Thoracic aorta (tissue), 2 donors: Measurements from ENCODE around the gene IMP3. TPM values are rescaled to one million over a fixed set of nuclear protein-coding genes. Genes with fewer than 3 reads are reported as not detected.

Experiments
- ATAC-seq: fragments of 150-250 bp; one replicate; pipeline ENCODE4 v1.8.0; 2017; ENCODE audit warnings: low read depth; ENCODE audit not compliant: insufficient number of reproducible peaks, low FRiP score
- DNase-seq: peaks from one replicate; pipeline ENCODE4 v3.0.0-alpha.2; 2020; ENCODE audit warnings: low spot score
- H3K27ac ChIP-seq, 2 donors: fragments of 200-600 bp; sonication (generic); 1 replicate in 1 of 2; 2 replicates in 1 of 2; pipeline ENCODE4 v1.5.1; 2016; ENCODE audit warnings: mild to moderate bottlenecking in 2 of 2, moderate library complexity in 2 of 2
- H3K27me3 ChIP-seq: fragments of 200-600 bp; sonication (generic); replicated peaks from 2 replicates; pipeline ENCODE4 v1.6.0; 2016; ENCODE audit warnings: mild to moderate bottlenecking; ENCODE audit not compliant: insufficient read depth
- H3K36me3 ChIP-seq: fragments of 200-600 bp; sonication (generic); one replicate; pipeline ENCODE4 v1.5.1; 2016
- H3K4me1 ChIP-seq, 2 donors: fragments of 200-600 bp; sonication (generic); 1 replicate in 1 of 2; 2 replicates in 1 of 2; pipeline versions ENCODE4 v1.5.1 to v1.6.0; 2016; ENCODE audit warnings: low read depth in 2 of 2, mild to moderate bottlenecking in 1 of 2; ENCODE audit not compliant: control insufficient read depth in 1 of 2
- H3K4me3 ChIP-seq: fragments of 200-600 bp; sonication (generic); 2 replicates; pipeline ENCODE4 v1.5.1; 2016; ENCODE audit warnings: mild to moderate bottlenecking
- H3K9me3 ChIP-seq: fragments of 200-600 bp; sonication (generic); 2 replicates; pipeline ENCODE4 v1.5.1; 2016
- total RNA-seq, 2 donors: library from RNA; depleted of rRNA; stranded (reverse); fragments of >200 nt; gene quantifications; one replicate each; pipeline versions ENCODE4 v1.1.0 to v1.2.3, GENCODE V29; 2016
- TF ChIP-seq, protein P1 (sequence below): fragments of 200-600 bp; sonication (generic); IDR thresholded peaks from one replicate; pipeline ENCODE4 v1.5.1; 2019; ENCODE audit warnings: antibody characterized with exemption

The IMP3 gene
- total RNA-seq, 2 donors from 2014 or later, result 79.9 to 127 TPM

DNA sequence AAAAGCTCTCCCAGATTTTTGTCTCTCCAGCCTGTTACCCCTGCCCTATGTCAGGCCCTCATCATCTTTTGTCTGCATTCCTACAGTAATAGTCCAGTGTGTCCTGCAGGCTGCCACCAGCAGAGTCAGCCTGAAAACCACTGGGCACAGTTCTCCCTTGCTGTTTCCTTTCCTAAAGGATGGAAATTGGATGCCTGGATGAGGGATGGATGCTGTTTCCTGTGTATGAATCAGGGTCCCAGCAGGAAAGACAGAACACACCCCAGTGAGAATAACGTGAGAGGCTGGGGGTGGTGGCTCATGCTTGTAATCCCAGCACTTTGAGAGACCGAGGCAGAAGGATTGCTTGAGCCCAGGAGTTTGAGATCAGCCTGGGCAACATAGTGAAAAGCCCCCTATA is 4.4 kb upstream of the IMP3 start:
- Histone ChIP-seq H3K36me3 (no peaks in the 10 kb centered on the region), H3K4me1 (peaks cover 4 to 28% of the 10 kb centered on the region in 2 donors), H3K4me3 (no peak overlapping the region), H3K9me3 (no peaks in the 10 kb centered on the region), H3K27ac (peak overlapping the region in 1 of 2 donors; percentile 26), H3K27me3 (no peaks in the 10 kb centered on the region)
- TF ChIP-seq, protein P1, sequence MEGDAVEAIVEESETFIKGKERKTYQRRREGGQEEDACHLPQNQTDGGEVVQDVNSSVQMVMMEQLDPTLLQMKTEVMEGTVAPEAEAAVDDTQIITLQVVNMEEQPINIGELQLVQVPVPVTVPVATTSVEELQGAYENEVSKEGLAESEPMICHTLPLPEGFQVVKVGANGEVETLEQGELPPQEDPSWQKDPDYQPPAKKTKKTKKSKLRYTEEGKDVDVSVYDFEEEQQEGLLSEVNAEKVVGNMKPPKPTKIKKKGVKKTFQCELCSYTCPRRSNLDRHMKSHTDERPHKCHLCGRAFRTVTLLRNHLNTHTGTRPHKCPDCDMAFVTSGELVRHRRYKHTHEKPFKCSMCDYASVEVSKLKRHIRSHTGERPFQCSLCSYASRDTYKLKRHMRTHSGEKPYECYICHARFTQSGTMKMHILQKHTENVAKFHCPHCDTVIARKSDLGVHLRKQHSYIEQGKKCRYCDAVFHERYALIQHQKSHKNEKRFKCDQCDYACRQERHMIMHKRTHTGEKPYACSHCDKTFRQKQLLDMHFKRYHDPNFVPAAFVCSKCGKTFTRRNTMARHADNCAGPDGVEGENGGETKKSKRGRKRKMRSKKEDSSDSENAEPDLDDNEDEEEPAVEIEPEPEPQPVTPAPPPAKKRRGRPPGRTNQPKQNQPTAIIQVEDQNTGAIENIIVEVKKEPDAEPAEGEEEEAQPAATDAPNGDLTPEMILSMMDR, result no peak
- DNase-seq, result no peak
- no peak for ATAC-seq

DNA sequence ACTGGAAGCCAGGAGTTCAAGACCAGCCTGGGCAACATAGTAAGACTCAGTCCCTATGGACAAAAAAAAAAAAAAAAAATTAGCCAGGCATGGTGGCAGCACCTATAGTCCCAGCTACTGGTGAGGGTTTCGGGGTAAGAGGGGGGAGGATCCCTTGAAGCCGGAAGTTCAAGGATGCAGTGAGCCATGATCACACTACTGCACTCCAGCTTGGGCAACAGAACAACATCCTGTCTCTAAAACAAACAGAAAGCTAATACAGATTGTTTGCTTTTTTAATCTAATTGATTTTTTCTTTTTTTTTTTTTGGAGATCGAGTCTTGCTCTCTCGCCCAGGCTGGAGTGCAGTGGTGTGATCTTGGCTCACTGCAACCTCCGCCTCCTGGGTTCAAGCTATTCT is 1.6 kb upstream of the IMP3 start:
- TF ChIP-seq, protein P1, result no peak
- Histone ChIP-seq H3K27ac (no peak overlapping the region), H3K9me3 (no peaks in the 10 kb centered on the region), H3K4me3 (no peak overlapping the region), H3K4me1 (peaks cover 21 to 43% of the 10 kb centered on the region in 2 donors), H3K27me3 (no peaks in the 10 kb centered on the region), H3K36me3 (no peaks in the 10 kb centered on the region)
- no peak for DNase-seq
- no peak for ATAC-seq

DNA sequence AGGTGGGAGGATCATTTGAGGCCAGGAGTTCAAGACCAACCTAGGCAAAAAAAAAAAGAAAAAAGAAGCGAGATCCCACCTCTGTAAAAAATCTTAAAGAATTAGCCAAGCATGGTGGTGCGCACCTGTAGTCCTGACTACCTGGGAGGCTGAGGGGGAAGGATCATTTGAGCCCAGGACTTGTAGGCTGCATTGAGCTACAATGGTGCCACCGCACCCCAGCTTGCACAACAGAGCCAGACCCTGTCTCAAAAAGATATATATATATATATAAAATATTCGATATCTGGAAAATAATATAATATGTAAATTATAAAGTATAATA is 1.1 kb upstream of the IMP3 start:
- Histone ChIP-seq H3K4me1 (peaks cover 20 to 43% of the 10 kb centered on the region in 2 donors), H3K27ac (peak overlapping the region in 1 of 2 donors; percentile 94), H3K4me3 (no peak overlapping the region), H3K27me3 (no peaks in the 10 kb centered on the region), H3K9me3 (no peaks in the 10 kb centered on the region), H3K36me3 (no peaks in the 10 kb centered on the region)
- DNase-seq (no peak), ATAC-seq (no peak)
- TF ChIP-seq, protein P1, result no peak

DNA sequence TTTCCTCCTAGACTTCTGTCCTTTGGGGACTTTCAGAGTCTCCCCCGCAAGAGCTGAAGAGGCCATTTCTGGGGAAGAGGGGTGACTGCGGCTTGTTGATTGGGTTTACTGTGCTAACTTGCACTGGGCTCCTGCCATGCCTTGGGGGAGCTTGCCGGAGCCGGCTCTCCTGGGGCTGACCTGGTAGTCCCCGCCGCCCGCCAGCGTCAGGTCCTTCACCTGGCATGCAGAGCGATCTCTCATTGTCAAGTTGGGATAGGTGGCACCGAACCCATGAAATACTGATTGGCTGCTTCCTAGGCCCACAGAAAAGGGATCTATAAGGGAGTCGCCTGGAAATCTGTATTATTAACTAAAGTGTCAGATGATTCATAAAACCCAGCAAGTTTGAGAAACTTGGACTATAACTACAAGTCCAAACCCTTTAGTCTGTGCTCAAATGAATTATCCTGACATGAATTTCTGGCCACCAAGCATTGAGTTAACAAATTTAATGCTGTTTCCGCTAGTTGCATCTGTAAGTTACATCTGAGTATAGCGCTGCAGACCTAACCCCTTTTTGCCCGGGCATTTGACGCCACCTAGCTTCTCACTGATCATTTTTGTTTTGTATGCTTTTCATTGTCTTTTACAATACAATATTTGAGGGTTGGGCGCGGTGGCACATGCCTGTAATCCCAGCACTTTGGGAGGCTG is 607 bp upstream of the IMP3 start:
- H3K9me3 ChIP-seq, result no peaks in the 10 kb centered on the region
- peak overlapping the region; percentile 94 to 95 for H3K27ac ChIP-seq
- H3K4me1 ChIP-seq, result peaks cover 17 to 42% of the 10 kb centered on the region in 2 donors
- no peaks in the 10 kb centered on the region for H3K36me3 ChIP-seq
- peak overlapping the region; percentile 93 for H3K4me3 ChIP-seq
- TF ChIP-seq, protein P1, result no peak
- DNase-seq, result no peak
- no peaks in the 10 kb centered on the region for H3K27me3 ChIP-seq
- ATAC-seq, result peak; percentile 2

DNA sequence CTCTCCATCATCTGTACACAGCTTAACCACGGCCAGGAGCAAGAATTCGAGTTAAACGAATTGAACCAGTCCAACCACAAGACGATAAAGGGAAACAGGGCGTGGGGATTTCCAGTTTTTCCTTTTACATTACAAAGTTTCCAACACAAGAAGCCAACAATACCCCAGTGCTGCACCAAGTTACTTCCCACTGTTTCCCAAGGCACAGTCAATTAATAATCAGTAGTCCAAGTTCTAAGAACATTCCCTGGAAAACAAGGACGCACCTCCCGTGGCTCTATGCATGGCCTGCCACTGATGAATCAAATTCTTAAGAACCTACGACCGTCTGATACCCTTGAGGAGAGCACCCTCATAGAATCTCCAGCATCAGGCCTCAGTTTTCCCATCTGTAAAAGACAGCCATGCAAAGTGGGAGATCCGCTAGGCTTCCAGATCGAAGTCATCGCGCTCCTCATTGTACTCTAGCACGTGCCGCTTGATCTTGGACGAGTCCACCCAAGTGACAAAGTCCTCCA is 774 bp downstream of the IMP3 start:
- H3K36me3 ChIP-seq, result no peaks in the 10 kb centered on the region
- peaks cover 17 to 41% of the 10 kb centered on the region in 2 donors for H3K4me1 ChIP-seq
- H3K9me3 ChIP-seq, result no peaks in the 10 kb centered on the region
- peak overlapping the region; percentile 94 to 95 for H3K27ac ChIP-seq
- ATAC-seq (peak; percentile 38), DNase-seq (no peak)
- no peaks in the 10 kb centered on the region for H3K27me3 ChIP-seq
- H3K4me3 ChIP-seq, result peak overlapping the region; percentile 93
- TF ChIP-seq, protein P1, result no peak
